HepG2 (cell line): ENCODE measurements around the gene CAPZA2. TPM values are rescaled to one million over a fixed set of nuclear protein-coding genes. Genes with fewer than 3 reads are reported as not detected.

Source experiments
- ATAC-seq: fragments of 200-7000 bp; cut with Tn5 transposase; 3 replicates; pipeline ENCODE4 v1.9.1; 2020; ENCODE audit warnings: mild to moderate bottlenecking, moderate library complexity
- BruUV-seq: library from RNA; stranded (reverse); fragments of 400-500 nt; replicated peaks from 2 replicates; lab custom pipeline; 2021; lab: Mats Ljungman, UMichigan
- CTCF ChIA-PET: fragments of 300-600 bp; formaldehyde crosslinking; extraction: SDS; loops from one replicate; lab custom pipeline; 2021; ENCODE audit warnings: low total read pairs, inconsistent platforms, low intra/inter-chr PET ratio; lab: Yijun Ruan, JAX
- POLR2A ChIA-PET: fragments of 350-600 bp; sonication (Branson Sonifier 250); formaldehyde crosslinking; loops from one replicate; lab custom pipeline; 2020; ENCODE audit warnings: antibody characterized with exemption, inconsistent platforms; lab: Yijun Ruan, JAX
- DNase-seq: peaks from one replicate; pipeline ENCODE4 v3.0.0-alpha.2; 2015; ENCODE audit warnings: low spot score
- FAIRE-seq: peaks from 3 replicates; lab custom pipeline; 2011; peaks lifted over from hg19 to GRCh38; lab: Jason Lieb, UNC
- H2AFZ ChIP-seq: one replicate; pipeline ENCODE4 v1.6.1; 2011; ENCODE audit warnings: low read length, inconsistent platforms
- H3K27ac ChIP-seq: fragments of 300-600 bp; 3 replicates; pipeline ENCODE4 v1.8.0; 2011; ENCODE audit warnings: mixed run types, mild to moderate bottlenecking, mixed read lengths, low read length, inconsistent platforms; ENCODE audit not compliant: insufficient read depth; ENCODE audit errors: extremely low read length
- H3K27me3 ChIP-seq, 2 experiments: fragments of 200-600 bp in 1 of 2; 2 replicates in 1 of 2; 3 replicates in 1 of 2; pipeline versions ENCODE4 v1.6.0 to v1.8.0; 2011; ENCODE audit warnings: low read length in 2 of 2, mild to moderate bottlenecking in 2 of 2, moderate library complexity in 2 of 2, inconsistent platforms in 1 of 2; ENCODE audit not compliant: insufficient read depth in 2 of 2, control insufficient read depth in 1 of 2
- H3K36me3 ChIP-seq, 2 experiments: fragments of 200-600 bp in 1 of 2; replicated peaks in 1 of 2; 2 replicates in 1 of 2; 3 replicates in 1 of 2; pipeline versions ENCODE4 v1.5.1 to v1.8.0; 2011; ENCODE audit warnings: low read length in 2 of 2, inconsistent platforms in 1 of 2; ENCODE audit not compliant: insufficient read depth in 2 of 2, control insufficient read depth in 1 of 2
- H3K4me1 ChIP-seq: 2 replicates; pipeline ENCODE4 v1.5.1; 2012; ENCODE audit warnings: low read length, inconsistent platforms; ENCODE audit not compliant: insufficient read depth
- H3K4me2 ChIP-seq: 2 replicates; pipeline ENCODE4 v1.6.0; 2011; ENCODE audit warnings: low read depth, low read length, inconsistent platforms
- H3K4me3 ChIP-seq, 3 experiments: fragments of 200-600 bp in 1 of 3; sonication (generic), shearing (Covaris generic) in 1 of 3; replicated peaks in 1 of 3; 2 replicates each; pipeline ENCODE4 v1.5.1; 2011 to 2016; ENCODE audit warnings: low read length in 3 of 3, inconsistent platforms in 2 of 3, low read depth in 2 of 3, mild to moderate bottlenecking in 2 of 3, control low read depth in 1 of 3, mixed read lengths in 1 of 3; ENCODE audit not compliant: insufficient read depth in 1 of 3
- H3K79me2 ChIP-seq: one replicate; pipeline ENCODE4 v1.6.1; 2011; ENCODE audit warnings: low read length, inconsistent platforms; ENCODE audit not compliant: insufficient read depth
- H3K9ac ChIP-seq: 2 replicates; pipeline ENCODE4 v1.6.0; 2011; ENCODE audit warnings: mild to moderate bottlenecking, low read depth, low read length, inconsistent platforms; ENCODE audit not compliant: insufficient read depth
- H3K9me3 ChIP-seq: 2 replicates; pipeline ENCODE4 v1.5.1; 2012; ENCODE audit warnings: mild to moderate bottlenecking, low read length
- H4K20me1 ChIP-seq: 2 replicates; pipeline ENCODE4 v1.6.0; 2011; ENCODE audit warnings: inconsistent platforms, mild to moderate bottlenecking, low read length, moderate library complexity; ENCODE audit not compliant: insufficient read depth
- ARHGAP35 ChIP-seq: sonication (generic); formaldehyde crosslinking; IDR thresholded peaks from 2 replicates; pipeline ENCODE4 v1.9.0; 2022; ENCODE audit warnings: mild to moderate bottlenecking, inconsistent platforms, moderate library complexity, missing genetic modification reagents, borderline replicate concordance
- BHLHE40 ChIP-seq: IDR thresholded peaks from 2 replicates; pipeline ENCODE4 v1.6.1; 2011; ENCODE audit warnings: low read length, improper control_type of control experiment
- FOSL2 ChIP-seq: sonication (generic); formaldehyde crosslinking; IDR thresholded peaks from 2 replicates; pipeline ENCODE4 v1.4.0; 2020; ENCODE audit warnings: missing genetic modification reagents
- ZNF572 ChIP-seq: sonication (generic); formaldehyde crosslinking; IDR thresholded peaks from 2 replicates; pipeline ENCODE4 v1.5.1; 2020; ENCODE audit warnings: mild to moderate bottlenecking, missing genetic modification reagents
- ZNF703 ChIP-seq: sonication (generic); formaldehyde crosslinking; IDR thresholded peaks from 2 replicates; pipeline ENCODE4 v1.5.1; 2020; ENCODE audit warnings: missing genetic modification reagents, mild to moderate bottlenecking, moderate library complexity, borderline replicate concordance
- ZZZ3 ChIP-seq: sonication (generic); formaldehyde crosslinking; IDR thresholded peaks from 2 replicates; pipeline ENCODE4 v1.4.0; 2020; ENCODE audit warnings: missing genetic modification reagents, mild to moderate bottlenecking, borderline replicate concordance
- WGBS: methylation state at CpG from one replicate; pipeline ENCODE4 v1.1.6; 2017; ENCODE audit warnings: low lambda C conversion rate; 5-methylcytosine and 5-hydroxymethylcytosine counted together
- in situ Hi-C: cut with HindIII; loops from 2 replicates; pipeline ENCODE4 v1.10.0; 2017; ENCODE audit warnings: low pct_unique_long_range_greater_than_20kb; ENCODE audit not compliant: extremely low pct_ligation_motif_present
- intact Hi-C: fragments of 100-400 bp; cut with micrococcal nuclease; formaldehyde crosslinking; loops from one replicate; pipeline ENCODE4 v1.10.0; 2022; ENCODE audit not compliant: unreplicated experiment
- polyA plus RNA-seq, 8 experiments: library from polyadenylated mRNA; depleted of rRNA in 3 of 8; stranded (reverse) in 7 of 8; unstranded in 1 of 8; fragments of >200 nt; fragmentation: Illumina TruSeq in 4 of 8; extraction: Trizol in 4 of 8; gene quantifications; 2 replicates each; pipeline versions ENCODE4 v1.2.1 to v1.2.3, GENCODE V29; 2011 to 2016; ENCODE audit warnings: low read depth in 4 of 8, missing spikeins in 1 of 8, mixed read lengths in 1 of 8; ENCODE audit not compliant: insufficient read depth in 1 of 8
- total RNA-seq, 5 experiments: library from RNA; depleted of rRNA; stranded (reverse); fragments of >200 nt; fragmentation: Illumina TruSeq; extraction: Trizol; gene quantifications; 2 replicates each; pipeline ENCODE4 v1.2.3, GENCODE V29; 2016; ENCODE audit warnings: low read depth in 1 of 5
- TF ChIP-seq, protein P1 (sequence below): sonication (generic); formaldehyde crosslinking; conservative IDR thresholded peaks from 2 replicates; pipeline ENCODE4 v1.8.0; 2022; ENCODE audit warnings: low read depth, missing genetic modification reagents
- TF ChIP-seq, protein P2 (sequence below): sonication (generic); formaldehyde crosslinking; IDR thresholded peaks from 2 replicates; pipeline ENCODE4 v1.5.1; 2020; ENCODE audit warnings: missing genetic modification reagents, mild to moderate bottlenecking, borderline replicate concordance
- TF ChIP-seq, protein P3 (sequence below), 2 experiments: IDR thresholded peaks; 2 replicates each; pipeline ENCODE4 v1.6.1; 2011 to 2012; ENCODE audit warnings: low read length in 2 of 2, borderline replicate concordance in 1 of 2, low read depth in 1 of 2, mild to moderate bottlenecking in 1 of 2, moderate library complexity in 1 of 2

CAPZA2 gene
- total and polyA plus RNA-seq, 2 of the 13 experiments (the other 11 are each of a cell fraction or from before 2014, with no cell fraction given), result 38.4 to 199 TPM

DNA sequence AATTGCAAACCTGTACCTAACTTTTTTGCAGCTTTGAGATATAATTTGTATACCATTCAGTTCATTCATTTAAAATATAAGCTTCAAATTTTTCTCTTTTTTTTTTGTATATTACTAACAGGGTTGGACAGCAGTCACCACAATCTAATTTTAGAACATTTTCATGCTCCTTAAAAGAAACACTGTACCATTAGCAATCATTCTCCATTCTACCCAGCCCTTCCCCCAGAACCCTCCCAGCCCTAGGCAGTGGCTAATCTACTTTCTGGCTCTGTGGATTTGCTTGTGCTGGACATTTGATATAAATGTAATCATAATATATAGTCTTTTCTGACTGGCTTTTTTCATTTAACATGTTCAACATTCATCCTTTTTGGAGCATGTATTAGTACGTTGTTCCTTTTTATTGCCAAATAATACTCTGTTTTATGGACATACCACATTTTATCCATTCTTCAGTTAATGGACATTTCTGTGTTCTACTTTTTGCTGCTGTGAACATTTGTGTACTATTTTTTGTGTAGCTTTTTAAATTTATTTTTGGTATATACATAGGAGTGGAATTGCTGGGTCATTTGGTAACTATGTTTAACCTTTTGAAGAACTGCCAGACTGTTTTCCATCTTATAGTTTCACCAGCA lies 50.0 kb downstream of the CAPZA2 start:
- H3K36me3 ChIP-seq, result peaks cover 14 to 79% of the 10 kb centered on the region in 2 experiments; a peak in 4 of 5 replicates
- no peaks in the 10 kb centered on the region for H3K9me3 ChIP-seq
- H4K20me1 ChIP-seq, result no peaks in the 10 kb centered on the region
- POLR2A ChIA-PET, result no interaction called here
- no peak overlapping the region for H2AFZ ChIP-seq
- in situ Hi-C loops, result no loop called here
- H3K27ac ChIP-seq, result no peak overlapping the region
- intact Hi-C loops, result loop anchor here (10.0 kb wide), 1 partner anchor 48 kb away; the partner anchor contains the start of gene CAPZA2
- no peak overlapping the region for H3K4me3 ChIP-seq
- no peaks in the 10 kb centered on the region for H3K79me2 ChIP-seq
- no peak overlapping the region for H3K4me2 ChIP-seq
- WGBS, result 100% methylated on average over 1 of the region's 1 CpG
- no peaks in the 10 kb centered on the region for H3K27me3 ChIP-seq
- BruUV-seq, result no TSS peak
- no peak for FAIRE-seq
- CTCF ChIA-PET, result no interaction called here
- no peak for ATAC-seq
- no peak for DNase-seq
- H3K4me1 ChIP-seq, result no peaks in the 10 kb centered on the region
- TF ChIP-seq ZZZ3 (no peak), ZNF572 (CRISPR knock-in tag) (no peak), FOSL2 (CRISPR knock-in tag) (no peak), ZNF703 (CRISPR knock-in tag) (no peak), BHLHE40 (no peak), ARHGAP35 (CRISPR knock-in tag) (no peak)
- TF ChIP-seq, protein P1, sequence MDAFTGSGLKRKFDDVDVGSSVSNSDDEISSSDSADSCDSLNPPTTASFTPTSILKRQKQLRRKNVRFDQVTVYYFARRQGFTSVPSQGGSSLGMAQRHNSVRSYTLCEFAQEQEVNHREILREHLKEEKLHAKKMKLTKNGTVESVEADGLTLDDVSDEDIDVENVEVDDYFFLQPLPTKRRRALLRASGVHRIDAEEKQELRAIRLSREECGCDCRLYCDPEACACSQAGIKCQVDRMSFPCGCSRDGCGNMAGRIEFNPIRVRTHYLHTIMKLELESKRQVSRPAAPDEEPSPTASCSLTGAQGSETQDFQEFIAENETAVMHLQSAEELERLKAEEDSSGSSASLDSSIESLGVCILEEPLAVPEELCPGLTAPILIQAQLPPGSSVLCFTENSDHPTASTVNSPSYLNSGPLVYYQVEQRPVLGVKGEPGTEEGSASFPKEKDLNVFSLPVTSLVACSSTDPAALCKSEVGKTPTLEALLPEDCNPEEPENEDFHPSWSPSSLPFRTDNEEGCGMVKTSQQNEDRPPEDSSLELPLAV (CRISPR knock-in tag), result no peak
- TF ChIP-seq, protein P2, sequence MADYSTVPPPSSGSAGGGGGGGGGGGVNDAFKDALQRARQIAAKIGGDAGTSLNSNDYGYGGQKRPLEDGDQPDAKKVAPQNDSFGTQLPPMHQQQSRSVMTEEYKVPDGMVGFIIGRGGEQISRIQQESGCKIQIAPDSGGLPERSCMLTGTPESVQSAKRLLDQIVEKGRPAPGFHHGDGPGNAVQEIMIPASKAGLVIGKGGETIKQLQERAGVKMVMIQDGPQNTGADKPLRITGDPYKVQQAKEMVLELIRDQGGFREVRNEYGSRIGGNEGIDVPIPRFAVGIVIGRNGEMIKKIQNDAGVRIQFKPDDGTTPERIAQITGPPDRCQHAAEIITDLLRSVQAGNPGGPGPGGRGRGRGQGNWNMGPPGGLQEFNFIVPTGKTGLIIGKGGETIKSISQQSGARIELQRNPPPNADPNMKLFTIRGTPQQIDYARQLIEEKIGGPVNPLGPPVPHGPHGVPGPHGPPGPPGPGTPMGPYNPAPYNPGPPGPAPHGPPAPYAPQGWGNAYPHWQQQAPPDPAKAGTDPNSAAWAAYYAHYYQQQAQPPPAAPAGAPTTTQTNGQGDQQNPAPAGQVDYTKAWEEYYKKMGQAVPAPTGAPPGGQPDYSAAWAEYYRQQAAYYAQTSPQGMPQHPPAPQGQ (CRISPR knock-in tag), result no peak
- TF ChIP-seq, protein P3, sequence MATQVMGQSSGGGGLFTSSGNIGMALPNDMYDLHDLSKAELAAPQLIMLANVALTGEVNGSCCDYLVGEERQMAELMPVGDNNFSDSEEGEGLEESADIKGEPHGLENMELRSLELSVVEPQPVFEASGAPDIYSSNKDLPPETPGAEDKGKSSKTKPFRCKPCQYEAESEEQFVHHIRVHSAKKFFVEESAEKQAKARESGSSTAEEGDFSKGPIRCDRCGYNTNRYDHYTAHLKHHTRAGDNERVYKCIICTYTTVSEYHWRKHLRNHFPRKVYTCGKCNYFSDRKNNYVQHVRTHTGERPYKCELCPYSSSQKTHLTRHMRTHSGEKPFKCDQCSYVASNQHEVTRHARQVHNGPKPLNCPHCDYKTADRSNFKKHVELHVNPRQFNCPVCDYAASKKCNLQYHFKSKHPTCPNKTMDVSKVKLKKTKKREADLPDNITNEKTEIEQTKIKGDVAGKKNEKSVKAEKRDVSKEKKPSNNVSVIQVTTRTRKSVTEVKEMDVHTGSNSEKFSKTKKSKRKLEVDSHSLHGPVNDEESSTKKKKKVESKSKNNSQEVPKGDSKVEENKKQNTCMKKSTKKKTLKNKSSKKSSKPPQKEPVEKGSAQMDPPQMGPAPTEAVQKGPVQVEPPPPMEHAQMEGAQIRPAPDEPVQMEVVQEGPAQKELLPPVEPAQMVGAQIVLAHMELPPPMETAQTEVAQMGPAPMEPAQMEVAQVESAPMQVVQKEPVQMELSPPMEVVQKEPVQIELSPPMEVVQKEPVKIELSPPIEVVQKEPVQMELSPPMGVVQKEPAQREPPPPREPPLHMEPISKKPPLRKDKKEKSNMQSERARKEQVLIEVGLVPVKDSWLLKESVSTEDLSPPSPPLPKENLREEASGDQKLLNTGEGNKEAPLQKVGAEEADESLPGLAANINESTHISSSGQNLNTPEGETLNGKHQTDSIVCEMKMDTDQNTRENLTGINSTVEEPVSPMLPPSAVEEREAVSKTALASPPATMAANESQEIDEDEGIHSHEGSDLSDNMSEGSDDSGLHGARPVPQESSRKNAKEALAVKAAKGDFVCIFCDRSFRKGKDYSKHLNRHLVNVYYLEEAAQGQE (IDR thresholded peaks at IDR 0.05; ENCODE audit: borderline replicate concordance in 1 of 2, low read depth in 1 of 2, low read length in 2 of 2), result no peak
- TF ChIP-seq, all 625 proteins: peak for 0
- no peak overlapping the region for H3K9ac ChIP-seq
